ENCODE data around the gene INHBE.

Gene INHBE

DNA sequence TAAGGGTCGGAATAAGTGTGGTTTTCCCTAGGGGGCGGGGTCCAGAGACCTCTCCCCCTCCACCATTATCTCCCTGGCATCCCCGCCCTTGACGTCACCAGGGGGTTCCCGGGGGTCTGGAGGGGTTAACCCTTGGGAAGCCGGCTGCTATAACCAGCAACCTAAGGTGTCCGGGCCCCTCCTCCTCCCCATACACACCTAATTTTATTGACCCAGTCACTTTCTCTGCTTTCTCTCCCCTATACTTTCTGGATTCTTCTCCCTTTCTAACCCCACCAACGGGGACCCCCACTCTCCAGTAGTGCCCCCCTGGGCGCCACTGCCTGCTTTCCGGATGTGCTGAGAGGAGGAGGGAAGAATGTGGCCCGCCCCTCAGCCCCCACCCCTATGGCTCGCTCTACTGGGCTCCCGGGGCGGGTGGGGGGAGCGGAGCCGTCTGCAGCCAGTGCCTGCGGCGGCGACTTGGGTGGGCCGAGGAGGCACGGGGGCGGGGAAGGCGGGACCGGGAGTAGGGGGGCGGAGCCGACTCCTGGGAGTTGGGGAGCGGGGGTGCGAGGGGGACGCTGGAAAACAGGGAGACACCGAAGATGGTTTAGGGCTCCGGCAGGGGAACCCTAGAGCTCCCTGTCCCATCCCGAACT, 6.3 kb downstream of the INHBE start (continued):
- TF ChIP-seq, protein P1, sequence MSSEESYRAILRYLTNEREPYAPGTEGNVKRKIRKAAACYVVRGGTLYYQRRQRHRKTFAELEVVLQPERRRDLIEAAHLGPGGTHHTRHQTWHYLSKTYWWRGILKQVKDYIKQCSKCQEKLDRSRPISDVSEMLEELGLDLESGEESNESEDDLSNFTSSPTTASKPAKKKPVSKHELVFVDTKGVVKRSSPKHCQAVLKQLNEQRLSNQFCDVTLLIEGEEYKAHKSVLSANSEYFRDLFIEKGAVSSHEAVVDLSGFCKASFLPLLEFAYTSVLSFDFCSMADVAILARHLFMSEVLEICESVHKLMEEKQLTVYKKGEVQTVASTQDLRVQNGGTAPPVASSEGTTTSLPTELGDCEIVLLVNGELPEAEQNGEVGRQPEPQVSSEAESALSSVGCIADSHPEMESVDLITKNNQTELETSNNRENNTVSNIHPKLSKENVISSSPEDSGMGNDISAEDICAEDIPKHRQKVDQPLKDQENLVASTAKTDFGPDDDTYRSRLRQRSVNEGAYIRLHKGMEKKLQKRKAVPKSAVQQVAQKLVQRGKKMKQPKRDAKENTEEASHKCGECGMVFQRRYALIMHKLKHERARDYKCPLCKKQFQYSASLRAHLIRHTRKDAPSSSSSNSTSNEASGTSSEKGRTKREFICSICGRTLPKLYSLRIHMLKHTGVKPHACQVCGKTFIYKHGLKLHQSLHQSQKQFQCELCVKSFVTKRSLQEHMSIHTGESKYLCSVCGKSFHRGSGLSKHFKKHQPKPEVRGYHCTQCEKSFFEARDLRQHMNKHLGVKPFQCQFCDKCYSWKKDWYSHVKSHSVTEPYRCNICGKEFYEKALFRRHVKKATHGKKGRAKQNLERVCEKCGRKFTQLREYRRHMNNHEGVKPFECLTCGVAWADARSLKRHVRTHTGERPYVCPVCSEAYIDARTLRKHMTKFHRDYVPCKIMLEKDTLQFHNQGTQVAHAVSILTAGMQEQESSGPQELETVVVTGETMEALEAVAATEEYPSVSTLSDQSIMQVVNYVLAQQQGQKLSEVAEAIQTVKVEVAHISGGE (tag by site-specific recombination; conservative IDR thresholded peaks at IDR 0.05; ENCODE audit: low read depth), result 0 out of 2 replicates have a peak, but pooled peaks have one; percentile 20
- TF ChIP-seq HOXA7 (CRISPR knock-in tag; IDR thresholded peaks at IDR 0.05; ENCODE audit: borderline replicate concordance), result no peak
- TF ChIP-seq RBAK (tag by site-specific recombination; IDR thresholded peaks at IDR 0.05), result no peak
- no peak for TF ChIP-seq ZNF768 (tag by site-specific recombination; IDR thresholded peaks at IDR 0.05)
- TF ChIP-seq SP7 (tag by site-specific recombination; IDR thresholded peaks at IDR 0.05), result peak; percentile 75
- TF ChIP-seq, protein P2, sequence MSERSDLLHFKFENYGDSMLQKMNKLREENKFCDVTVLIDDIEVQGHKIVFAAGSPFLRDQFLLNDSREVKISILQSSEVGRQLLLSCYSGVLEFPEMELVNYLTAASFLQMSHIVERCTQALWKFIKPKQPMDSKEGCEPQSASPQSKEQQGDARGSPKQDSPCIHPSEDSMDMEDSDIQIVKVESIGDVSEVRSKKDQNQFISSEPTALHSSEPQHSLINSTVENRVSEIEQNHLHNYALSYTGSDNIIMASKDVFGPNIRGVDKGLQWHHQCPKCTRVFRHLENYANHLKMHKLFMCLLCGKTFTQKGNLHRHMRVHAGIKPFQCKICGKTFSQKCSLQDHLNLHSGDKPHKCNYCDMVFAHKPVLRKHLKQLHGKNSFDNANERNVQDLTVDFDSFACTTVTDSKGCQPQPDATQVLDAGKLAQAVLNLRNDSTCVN (tag by site-specific recombination; optimal IDR thresholded peaks at IDR 0.05), result peak; percentile 23
- TF ChIP-seq, protein P3, sequence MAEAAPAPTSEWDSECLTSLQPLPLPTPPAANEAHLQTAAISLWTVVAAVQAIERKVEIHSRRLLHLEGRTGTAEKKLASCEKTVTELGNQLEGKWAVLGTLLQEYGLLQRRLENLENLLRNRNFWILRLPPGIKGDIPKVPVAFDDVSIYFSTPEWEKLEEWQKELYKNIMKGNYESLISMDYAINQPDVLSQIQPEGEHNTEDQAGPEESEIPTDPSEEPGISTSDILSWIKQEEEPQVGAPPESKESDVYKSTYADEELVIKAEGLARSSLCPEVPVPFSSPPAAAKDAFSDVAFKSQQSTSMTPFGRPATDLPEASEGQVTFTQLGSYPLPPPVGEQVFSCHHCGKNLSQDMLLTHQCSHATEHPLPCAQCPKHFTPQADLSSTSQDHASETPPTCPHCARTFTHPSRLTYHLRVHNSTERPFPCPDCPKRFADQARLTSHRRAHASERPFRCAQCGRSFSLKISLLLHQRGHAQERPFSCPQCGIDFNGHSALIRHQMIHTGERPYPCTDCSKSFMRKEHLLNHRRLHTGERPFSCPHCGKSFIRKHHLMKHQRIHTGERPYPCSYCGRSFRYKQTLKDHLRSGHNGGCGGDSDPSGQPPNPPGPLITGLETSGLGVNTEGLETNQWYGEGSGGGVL (tag by site-specific recombination; IDR thresholded peaks at IDR 0.05), result peak; percentile 94
- TF ChIP-seq ZNF311 (tag by site-specific recombination; IDR thresholded peaks at IDR 0.05; ENCODE audit: borderline replicate concordance), result no peak
- TF ChIP-seq ZNF596 (tag by site-specific recombination; IDR thresholded peaks at IDR 0.05), result peak; percentile 83
- TF ChIP-seq, protein P4, sequence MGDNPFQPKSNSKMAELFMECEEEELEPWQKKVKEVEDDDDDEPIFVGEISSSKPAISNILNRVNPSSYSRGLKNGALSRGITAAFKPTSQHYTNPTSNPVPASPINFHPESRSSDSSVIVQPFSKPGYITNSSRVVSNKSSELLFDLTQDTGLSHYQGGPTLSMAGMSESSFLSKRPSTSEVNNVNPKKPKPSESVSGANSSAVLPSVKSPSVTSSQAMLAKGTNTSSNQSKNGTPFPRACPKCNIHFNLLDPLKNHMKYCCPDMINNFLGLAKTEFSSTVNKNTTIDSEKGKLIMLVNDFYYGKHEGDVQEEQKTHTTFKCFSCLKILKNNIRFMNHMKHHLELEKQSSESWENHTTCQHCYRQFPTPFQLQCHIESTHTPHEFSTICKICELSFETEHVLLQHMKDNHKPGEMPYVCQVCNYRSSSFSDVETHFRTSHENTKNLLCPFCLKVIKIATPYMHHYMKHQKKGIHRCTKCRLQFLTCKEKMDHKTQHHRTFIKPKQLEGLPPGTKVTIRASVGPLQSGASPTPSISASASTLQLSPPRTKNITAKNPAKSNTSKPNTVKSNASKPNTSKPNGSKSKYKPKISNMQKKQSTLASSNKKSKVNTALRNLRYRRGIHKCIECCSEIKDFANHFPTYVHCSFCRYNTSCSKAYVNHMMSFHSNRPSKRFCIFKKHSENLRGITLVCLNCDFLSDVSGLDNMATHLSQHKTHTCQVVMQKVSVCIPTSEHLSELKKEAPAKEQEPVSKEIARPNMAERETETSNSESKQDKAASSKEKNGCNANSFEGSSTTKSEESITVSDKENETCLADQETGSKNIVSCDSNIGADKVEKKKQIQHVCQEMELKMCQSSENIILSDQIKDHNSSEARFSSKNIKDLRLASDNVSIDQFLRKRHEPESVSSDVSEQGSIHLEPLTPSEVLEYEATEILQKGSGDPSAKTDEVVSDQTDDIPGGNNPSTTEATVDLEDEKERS (tag by site-specific recombination; IDR thresholded peaks at IDR 0.05), result no peak
- TF ChIP-seq PRDM1 (tag by site-specific recombination; IDR thresholded peaks at IDR 0.05), result peak; percentile 98
- peak; percentile 69; the same call in 1 of the 2 replicates for TF ChIP-seq IKZF3 (tag by site-specific recombination; IDR thresholded peaks at IDR 0.05)
- peak; percentile 91 for TF ChIP-seq ZIC2 (tag by site-specific recombination; IDR thresholded peaks at IDR 0.05)
- 0 out of 2 replicates have a peak, but pooled peaks have one; percentile 62 for TF ChIP-seq KLF16 (tag by site-specific recombination; IDR thresholded peaks at IDR 0.05)
- peak; percentile 82 for TF ChIP-seq SP2 (tag by site-specific recombination; IDR thresholded peaks at IDR 0.05)
- TF ChIP-seq ZNF843 (tag by site-specific recombination; IDR thresholded peaks at IDR 0.05), result no peak
- TF ChIP-seq ZBTB8A (tag by site-specific recombination; IDR thresholded peaks at IDR 0.05), result peak; percentile 46; the same call in 1 of the 2 replicates
- TF ChIP-seq ZBTB21 (tag by site-specific recombination; IDR thresholded peaks at IDR 0.05), result peak; percentile 88
- TF ChIP-seq, protein P5, sequence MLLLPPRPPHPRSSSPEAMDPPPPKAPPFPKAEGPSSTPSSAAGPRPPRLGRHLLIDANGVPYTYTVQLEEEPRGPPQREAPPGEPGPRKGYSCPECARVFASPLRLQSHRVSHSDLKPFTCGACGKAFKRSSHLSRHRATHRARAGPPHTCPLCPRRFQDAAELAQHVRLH (tag by site-specific recombination; IDR thresholded peaks at IDR 0.05), result 0 out of 2 replicates have a peak, but pooled peaks have one; percentile 34
- TF ChIP-seq ZXDB (tag by site-specific recombination; IDR thresholded peaks at IDR 0.05), result peak; percentile 38
- TF ChIP-seq KLF10 (tag by site-specific recombination; IDR thresholded peaks at IDR 0.05), result peak; percentile 35
- peak; percentile 45 for TF ChIP-seq OSR2 (tag by site-specific recombination; IDR thresholded peaks at IDR 0.05)
- TF ChIP-seq ZNF404 (tag by site-specific recombination; IDR thresholded peaks at IDR 0.05), result no peak

Data from HEK293 (cell line).